BLaER1 treated with 17β-estradiol and CSF1 and Interleukin-3, amounts not matched to agents 10 nM and 100 nM (cell line): ENCODE results near the gene OGA.
A peak's percentile ranks its signal among the peaks of the same experiment; 100 is the strongest.

Experiments used
- H3K27ac ChIP-seq, 11 experiments: shearing (Covaris generic); formaldehyde crosslinking; 2 replicates each; pipeline ENCODE4 v1.8.1; 2022
- H3K27me3 ChIP-seq, 11 experiments: shearing (Covaris generic); formaldehyde crosslinking; 2 replicates each; pipeline ENCODE4 v1.8.1; 2022
- H3K36me3 ChIP-seq, 11 experiments: shearing (Covaris generic); formaldehyde crosslinking; 2 replicates each; pipeline ENCODE4 v1.8.1; 2022
- H3K4me1 ChIP-seq, 10 experiments: shearing (Covaris generic); formaldehyde crosslinking; 2 replicates each; pipeline ENCODE4 v1.8.1; 2022
- H3K4me2 ChIP-seq, 11 experiments: shearing (Covaris generic); formaldehyde crosslinking; 2 replicates each; pipeline ENCODE4 v1.8.1; 2022
- H3K4me3 ChIP-seq, 10 experiments: shearing (Covaris generic); formaldehyde crosslinking; 2 replicates each; pipeline ENCODE4 v1.8.1; 2022
- H3K9ac ChIP-seq, 11 experiments: shearing (Covaris generic); formaldehyde crosslinking; 2 replicates each; pipeline ENCODE4 v1.8.1; 2022
- H3K9me3 ChIP-seq, 11 experiments: shearing (Covaris generic); formaldehyde crosslinking; replicated peaks in 1 of 11; 2 replicates each; pipeline ENCODE4 v1.8.1; 2022
- H4K20me1 ChIP-seq, 11 experiments: shearing (Covaris generic); formaldehyde crosslinking; 2 replicates each; pipeline ENCODE4 v1.8.1; 2022
- Cebpa-rat ChIP-seq, 11 experiments: shearing (Covaris generic); IDR thresholded peaks; 2 replicates each; pipeline ENCODE4 v1.8.1; 2022

Gene OGA

GRCh38 chr10:101818119-101818871 is at the start of gene OGA:
Gene OGA, minus strand, starts transcription at chr10:101818444. Its CDS starts 422 bp downstream, at chr10:101818022.
- H3K9ac ChIP-seq = peak within 1 kb of the TSS; percentile 86 to 99 (median 94)
- H3K36me3 ChIP-seq = peaks cover 0 to 8% (median 2%) of the 10 kb centered on the region in 11 experiments; a peak in 13 of 22 replicates
- H3K4me2 ChIP-seq = peak within 1 kb of the TSS; percentile 87 to 96 (median 92)
- H3K9me3 ChIP-seq = no peaks in the 10 kb centered on the region
- H4K20me1 ChIP-seq = peaks cover 46 to 49% (median 47%) of the 10 kb centered on the region in 11 experiments
- no peak for TF ChIP-seq Cebpa-rat (IDR thresholded peaks at IDR 0.05)
- H3K4me3 ChIP-seq = peak within 1 kb of the TSS; percentile 80 to 100 (median 97)
- H3K27ac ChIP-seq = peak within 1 kb of the TSS; percentile 80 to 99 (median 94)
- H3K27me3 ChIP-seq = no peaks in the 10 kb centered on the region
- H3K4me1 ChIP-seq = peaks cover 30 to 38% (median 33%) of the 10 kb centered on the region in 10 experiments

- Histone ChIP-seq H3K4me3 (no peak overlapping the region), H4K20me1 (peaks cover 0 to 56% (median 7%) of the 10 kb centered on the region in 11 experiments; a peak in 8 of 22 replicates), H3K4me1 (peaks cover 0 to 5% (median 0%) of the 10 kb centered on the region in 10 experiments; a peak in 2 of 20 replicates), H3K36me3 (peaks cover 9 to 81% (median 27%) of the 10 kb centered on the region in 11 experiments; a peak in 19 of 22 replicates), H3K4me2 (no peak overlapping the region), H3K27me3 (no peaks in the 10 kb centered on the region), H3K9ac (no peak overlapping the region), H3K9me3 (peaks cover under 1 to 16% (median 8%) of the 10 kb centered on the region in 11 experiments; a peak in 13 of 22 replicates), H3K27ac (no peak overlapping the region)
- no peak for TF ChIP-seq Cebpa-rat (IDR thresholded peaks at IDR 0.05)
Observed at GRCh38 chr10:101867931-101868330, 49.7 kb upstream of the OGA start.

GRCh38 chr10:101859530-101859929 is 41.3 kb upstream of the OGA start:
- Histone ChIP-seq H4K20me1 (peaks cover 0 to 48% (median 6%) of the 10 kb centered on the region in 11 experiments; a peak in 7 of 22 replicates), H3K9ac (no peak overlapping the region), H3K4me3 (no peak overlapping the region), H3K27ac (no peak overlapping the region), H3K36me3 (peaks cover 27 to 57% (median 41%) of the 10 kb centered on the region in 11 experiments), H3K4me1 (peaks cover 0 to 42% (median 2%) of the 10 kb centered on the region in 10 experiments; a peak in 7 of 20 replicates), H3K4me2 (peak overlapping the region in 2 of 11 experiments; percentile 46 to 65; a peak in 4 of 22 replicates), H3K27me3 (no peaks in the 10 kb centered on the region), H3K9me3 (peaks cover 20 to 35% (median 26%) of the 10 kb centered on the region in 11 experiments)
- no peak for TF ChIP-seq Cebpa-rat (IDR thresholded peaks at IDR 0.05)

DNA sequence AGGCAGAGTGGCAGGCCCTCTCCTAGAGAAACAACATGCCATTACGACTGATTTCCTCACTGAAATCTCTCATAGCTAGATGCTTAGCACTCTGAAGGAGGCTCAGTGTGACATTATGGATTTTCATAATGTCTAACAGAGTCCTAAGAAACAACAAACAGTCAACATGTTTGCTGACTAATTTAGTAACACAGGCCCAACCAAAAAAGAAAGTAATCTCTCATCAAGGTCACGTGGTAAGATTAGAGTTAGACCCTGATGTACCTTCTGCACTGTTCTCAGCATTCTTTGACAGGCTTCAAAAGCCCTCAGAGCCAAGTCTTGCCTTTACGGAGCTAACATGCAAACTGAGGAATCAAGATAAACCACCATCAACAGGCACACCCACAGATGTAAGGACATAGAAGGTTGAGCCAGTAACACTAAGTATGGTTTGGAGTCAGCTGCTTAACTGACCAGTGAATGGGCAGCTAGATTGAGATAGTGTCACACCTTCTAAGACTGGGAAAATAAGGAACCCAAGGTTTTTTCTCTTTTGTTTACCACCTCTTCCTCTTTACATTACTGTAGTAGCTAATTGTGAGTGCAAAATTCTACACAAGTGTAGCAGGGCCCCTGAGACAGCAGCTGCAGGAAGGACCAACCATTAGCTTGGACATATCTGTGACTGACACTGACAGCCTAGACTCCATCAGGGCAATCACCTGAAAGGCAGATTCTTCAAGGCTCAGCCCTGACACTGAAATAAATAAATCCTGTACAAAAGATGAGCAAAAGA is 40.7 kb upstream of the OGA start:
- Histone ChIP-seq H3K4me1 (peaks cover 0 to 42% (median 2%) of the 10 kb centered on the region in 10 experiments; a peak in 7 of 20 replicates), H3K27me3 (no peaks in the 10 kb centered on the region), H3K9ac (no peak overlapping the region), H3K36me3 (peaks cover 27 to 57% (median 41%) of the 10 kb centered on the region in 11 experiments), H3K27ac (no peak overlapping the region), H4K20me1 (peaks cover 0 to 54% (median 8%) of the 10 kb centered on the region in 11 experiments; a peak in 7 of 22 replicates), H3K4me3 (no peak overlapping the region), H3K9me3 (peaks cover 20 to 35% (median 26%) of the 10 kb centered on the region in 11 experiments), H3K4me2 (peak overlapping the region in 2 of 11 experiments; percentile 46 to 65; a peak in 4 of 22 replicates)
- no peak for TF ChIP-seq Cebpa-rat (IDR thresholded peaks at IDR 0.05)

GRCh38 chr10:101857802-101858476 is 39.7 kb upstream of the OGA start:
- Histone ChIP-seq H3K27me3 (no peaks in the 10 kb centered on the region), H3K4me1 (peaks cover 0 to 42% (median 0%) of the 10 kb centered on the region in 10 experiments; a peak in 6 of 20 replicates), H3K36me3 (peaks cover 28 to 56% (median 40%) of the 10 kb centered on the region in 11 experiments), H3K4me3 (no peak overlapping the region), H3K9me3 (peaks cover 20 to 29% (median 26%) of the 10 kb centered on the region in 11 experiments), H3K4me2 (peak overlapping the region in 3 of 11 experiments; percentile 40 to 76 (median 65); a peak in 6 of 22 replicates), H4K20me1 (peaks cover 0 to 64% (median 8%) of the 10 kb centered on the region in 11 experiments; a peak in 11 of 22 replicates), H3K27ac (no peak overlapping the region), H3K9ac (no peak overlapping the region)
- TF ChIP-seq Cebpa-rat (IDR thresholded peaks at IDR 0.05) = no peak

DNA sequence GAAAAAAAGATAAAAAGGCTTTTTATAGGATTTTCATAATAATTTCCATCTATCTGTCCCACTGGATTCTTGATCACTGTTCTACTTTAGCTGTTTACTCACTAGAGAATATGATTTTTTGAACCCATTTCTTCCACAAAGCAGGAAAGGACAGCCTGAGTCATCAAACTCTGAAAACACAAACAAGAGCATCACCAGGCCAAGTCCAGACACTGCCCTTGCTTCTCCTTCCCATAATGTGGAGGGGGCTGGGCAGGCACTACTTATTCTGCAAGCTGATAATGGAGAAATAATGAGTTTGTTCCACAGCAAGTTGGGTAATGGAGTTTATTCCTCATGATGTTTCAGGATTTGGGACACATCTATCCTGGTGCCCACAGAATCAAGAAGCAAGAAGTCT is 38.4 kb upstream of the OGA start:
- no peak overlapping the region for H3K9ac ChIP-seq
- no peak for TF ChIP-seq Cebpa-rat (IDR thresholded peaks at IDR 0.05)
- H3K36me3 ChIP-seq = peaks cover 19 to 48% (median 34%) of the 10 kb centered on the region in 11 experiments
- H3K27ac ChIP-seq = peak overlapping the region in 2 of 11 experiments; percentile 10 to 23; a peak in 1 of 22 replicates
- H3K4me3 ChIP-seq = no peak overlapping the region
- H3K27me3 ChIP-seq = no peaks in the 10 kb centered on the region
- H3K9me3 ChIP-seq = peaks cover 14 to 16% (median 15%) of the 10 kb centered on the region in 11 experiments
- H3K4me1 ChIP-seq = peaks cover 0 to 49% (median 0%) of the 10 kb centered on the region in 10 experiments; a peak in 6 of 20 replicates
- peaks cover 0 to 77% (median 18%) of the 10 kb centered on the region in 11 experiments; a peak in 15 of 22 replicates for H4K20me1 ChIP-seq
- peak overlapping the region in 3 of 11 experiments; percentile 40 to 76 (median 65); a peak in 6 of 22 replicates for H3K4me2 ChIP-seq

- Histone ChIP-seq H3K4me2 (peak overlapping the region in 2 of 11 experiments; percentile 6 to 17; a peak in 2 of 22 replicates), H3K9ac (no peak overlapping the region)
Observed at GRCh38 chr10:101851411-101852116, 33.3 kb upstream of the OGA start.

More at GRCh38 chr10:101851411-101852116, 33.3 kb upstream of the OGA start:
- H3K27ac ChIP-seq = no peak overlapping the region
- peaks cover 19 to 63% (median 48%) of the 10 kb centered on the region in 11 experiments for H3K36me3 ChIP-seq
- TF ChIP-seq Cebpa-rat (IDR thresholded peaks at IDR 0.05) = no peak
- no peaks in the 10 kb centered on the region for H3K9me3 ChIP-seq
- H3K4me1 ChIP-seq = peaks cover 0 to 57% (median 20%) of the 10 kb centered on the region in 10 experiments; a peak in 16 of 20 replicates
- H3K4me3 ChIP-seq = no peak overlapping the region
- H3K27me3 ChIP-seq = no peaks in the 10 kb centered on the region
- H4K20me1 ChIP-seq = peaks cover 11 to 96% (median 50%) of the 10 kb centered on the region in 11 experiments
